WERI-Rb-1 (cell line): ENCODE data around the gene GAK.
A peak's percentile ranks its signal among the peaks of the same experiment; 100 is the strongest.

Experiments
- DNase-seq: peaks from one replicate; pipeline ENCODE4 v3.0.0-alpha.2; 2020
- H3K27ac ChIP-seq: fragments of 250-450 bp; sonication (Bioruptor Pico); 2 replicates; pipeline ENCODE4 v1.5.1; 2020; ENCODE audit warnings: mild to moderate bottlenecking, moderate library complexity
- H3K27me3 ChIP-seq: fragments of 250-450 bp; sonication (Bioruptor Pico); 2 replicates; pipeline ENCODE4 v1.5.1; 2021; ENCODE audit warnings: mild to moderate bottlenecking, low read depth, moderate library complexity; ENCODE audit not compliant: insufficient read depth, severe bottlenecking
- H3K36me3 ChIP-seq: fragments of 250-450 bp; sonication (Bioruptor Pico); 2 replicates; pipeline ENCODE4 v1.5.1; 2020; ENCODE audit warnings: mild to moderate bottlenecking, moderate library complexity
- H3K4me3 ChIP-seq: 2 replicates; pipeline ENCODE4 v1.5.1; 2011; ENCODE audit warnings: low read depth, mild to moderate bottlenecking, control low read depth, low read length
- H3K9me3 ChIP-seq: fragments of 250-450 bp; sonication (Bioruptor Pico); 2 replicates; pipeline ENCODE4 v1.5.1; 2021; ENCODE audit warnings: mild to moderate bottlenecking, moderate library complexity; ENCODE audit not compliant: severe bottlenecking
- CTCF ChIP-seq: IDR thresholded peaks from 2 replicates; pipeline ENCODE4 v1.5.1; 2011; ENCODE audit warnings: low read depth, mild to moderate bottlenecking, control low read depth, inconsistent platforms, low read length

Gene GAK

GRCh38 chr4:845836-846251 is 86.3 kb downstream of the GAK start:
- TF ChIP-seq CTCF, result no peak
- H3K27ac ChIP-seq, result peak overlapping the region; percentile 92
- no peaks in the 10 kb centered on the region for H3K27me3 ChIP-seq
- peak overlapping the region; percentile 30 for H3K4me3 ChIP-seq
- H3K36me3 ChIP-seq, result peaks cover 33% of the 10 kb centered on the region
- H3K9me3 ChIP-seq, result peaks cover 5% of the 10 kb centered on the region
- DNase-seq, result peak; percentile 86

- H3K9me3 ChIP-seq, result peaks cover 5% of the 10 kb centered on the region
- peak overlapping the region; percentile 30 for H3K4me3 ChIP-seq
- H3K27ac ChIP-seq, result peak overlapping the region; percentile 92
- DNase-seq, result peak; percentile 92
- H3K27me3 ChIP-seq, result no peaks in the 10 kb centered on the region
- no peak for TF ChIP-seq CTCF
- peaks cover 32% of the 10 kb centered on the region for H3K36me3 ChIP-seq
Observed at GRCh38 chr4:845233-845835, 86.8 kb downstream of the GAK start.

GRCh38 chr4:844752-845232 is 87.3 kb downstream of the GAK start:
- H3K27me3 ChIP-seq, result no peaks in the 10 kb centered on the region
- H3K9me3 ChIP-seq, result peaks cover 5% of the 10 kb centered on the region
- peaks cover 26% of the 10 kb centered on the region for H3K36me3 ChIP-seq
- peak overlapping the region; percentile 92 for H3K27ac ChIP-seq
- no peak for DNase-seq
- no peak for TF ChIP-seq CTCF
- peak overlapping the region; percentile 30 for H3K4me3 ChIP-seq

GRCh38 chr4:839675-840443 is 92.3 kb downstream of the GAK start:
- Histone ChIP-seq H3K27ac (no peak overlapping the region), H3K9me3 (peaks cover 25% of the 10 kb centered on the region), H3K4me3 (no peak overlapping the region), H3K27me3 (no peaks in the 10 kb centered on the region), H3K36me3 (peaks cover 25% of the 10 kb centered on the region)
- no peak for DNase-seq
- no peak for TF ChIP-seq CTCF

GRCh38 chr4:837772-838171 is 94.3 kb downstream of the GAK start:
- DNase-seq, result no peak
- no peak overlapping the region for H3K4me3 ChIP-seq
- H3K27ac ChIP-seq, result no peak overlapping the region
- TF ChIP-seq CTCF, result no peak
- peaks cover 19% of the 10 kb centered on the region for H3K36me3 ChIP-seq
- no peaks in the 10 kb centered on the region for H3K27me3 ChIP-seq
- peaks cover 25% of the 10 kb centered on the region for H3K9me3 ChIP-seq
